GM21576 (cell line): ENCODE data around the gene MZT2A.
"Not testable (repeated sequence)": the region's sequence is repeated elsewhere in the genome, so short reads cannot be mapped to it uniquely, and the experiment has no call there.

Experiments
- ATAC-seq: cut with Tn5 transposase; IDR thresholded peaks from one replicate; pipeline ENCODE4 v1.9.1; 2021; ENCODE audit warnings: mild to moderate bottlenecking, moderate library complexity; ENCODE audit not compliant: unreplicated experiment

The MZT2A gene

DNA sequence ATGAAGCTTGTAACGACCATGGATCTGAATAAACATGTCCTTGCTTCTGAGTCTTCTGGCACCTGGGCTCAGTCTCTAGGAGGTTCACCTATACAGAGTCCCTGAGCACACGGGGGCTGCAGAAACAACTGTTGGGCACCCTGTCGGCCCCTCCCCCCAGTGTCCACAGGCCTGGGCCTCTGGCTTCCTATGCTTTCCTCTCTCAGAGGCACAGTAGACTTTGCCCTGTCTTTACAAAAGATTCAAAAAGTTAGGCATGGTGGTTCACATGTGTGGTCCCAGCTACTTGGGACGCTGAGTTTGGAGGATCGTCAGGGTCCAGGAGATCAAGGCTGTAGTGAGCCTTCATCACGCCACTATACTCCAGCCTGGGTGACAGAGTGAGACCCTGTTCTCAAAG, 29.3 kb upstream of the MZT2A start:
- ATAC-seq: not testable (repeated sequence)

GRCh38 chr2:131520526-131520925, 28.3 kb upstream of the MZT2A start:
- no peak for ATAC-seq

GRCh38 chr2:131519871-131520470, 27.8 kb upstream of the MZT2A start:
- not testable (repeated sequence) for ATAC-seq

DNA sequence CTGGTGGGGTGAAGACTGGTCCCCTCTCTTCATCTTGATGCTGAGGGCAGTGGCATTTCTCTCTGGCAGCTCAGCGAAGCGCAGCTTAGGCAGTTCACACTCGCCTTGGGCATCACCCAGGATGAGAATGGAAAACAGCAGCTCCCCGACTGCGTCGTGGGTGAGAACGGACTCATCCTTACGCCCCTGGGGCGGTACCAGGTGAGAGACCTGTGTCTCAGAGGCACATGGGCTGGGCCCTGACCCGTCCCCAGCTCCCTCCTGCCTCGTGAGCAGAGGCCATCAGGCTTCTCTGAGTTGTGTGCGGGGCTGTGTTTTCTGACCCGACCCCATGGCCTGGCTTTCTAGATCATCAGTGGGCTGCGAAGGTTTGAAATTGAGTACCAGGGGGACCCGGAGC, 27.3 kb upstream of the MZT2A start:
- ATAC-seq: no peak

- ATAC-seq: not testable (repeated sequence)
Observed at GRCh38 chr2:131518531-131518930, 26.3 kb upstream of the MZT2A start.

GRCh38 chr2:131517856-131518255, 25.7 kb upstream of the MZT2A start:
- ATAC-seq: not testable (repeated sequence)

- ATAC-seq: no peak
Observed at GRCh38 chr2:131517106-131517831, 25.1 kb upstream of the MZT2A start.

DNA sequence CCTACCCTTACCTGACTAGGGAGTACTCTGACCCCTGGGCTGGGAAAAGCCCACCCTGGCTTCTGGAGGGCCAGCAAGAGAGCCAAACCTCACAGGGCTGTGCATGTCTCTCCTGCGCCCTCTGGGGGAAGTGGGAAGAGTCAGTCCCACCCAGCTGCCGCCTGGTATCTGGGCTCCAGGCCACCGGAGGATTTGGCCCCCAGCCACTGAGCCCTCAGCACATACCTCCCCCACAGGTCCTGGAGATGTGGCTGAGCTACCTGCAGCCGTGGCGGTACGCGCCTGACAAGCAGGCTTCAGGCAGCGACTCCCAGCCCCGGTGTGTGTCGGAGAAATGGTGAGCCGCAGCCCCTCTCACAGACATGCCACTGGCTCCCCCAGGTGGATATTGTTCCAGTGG, 24.4 kb upstream of the MZT2A start:
- not testable (repeated sequence) for ATAC-seq

GRCh38 chr2:131516011-131516410, 23.8 kb upstream of the MZT2A start:
- ATAC-seq: no peak

- ATAC-seq: not testable (repeated sequence)
Observed at GRCh38 chr2:131515235-131515634, 23.0 kb upstream of the MZT2A start.

GRCh38 chr2:131514408-131515166, 22.4 kb upstream of the MZT2A start:
- ATAC-seq: peak; percentile 72

- ATAC-seq: not testable (repeated sequence)
Observed at GRCh38 chr2:131511969-131512870, 20.0 kb upstream of the MZT2A start.

DNA sequence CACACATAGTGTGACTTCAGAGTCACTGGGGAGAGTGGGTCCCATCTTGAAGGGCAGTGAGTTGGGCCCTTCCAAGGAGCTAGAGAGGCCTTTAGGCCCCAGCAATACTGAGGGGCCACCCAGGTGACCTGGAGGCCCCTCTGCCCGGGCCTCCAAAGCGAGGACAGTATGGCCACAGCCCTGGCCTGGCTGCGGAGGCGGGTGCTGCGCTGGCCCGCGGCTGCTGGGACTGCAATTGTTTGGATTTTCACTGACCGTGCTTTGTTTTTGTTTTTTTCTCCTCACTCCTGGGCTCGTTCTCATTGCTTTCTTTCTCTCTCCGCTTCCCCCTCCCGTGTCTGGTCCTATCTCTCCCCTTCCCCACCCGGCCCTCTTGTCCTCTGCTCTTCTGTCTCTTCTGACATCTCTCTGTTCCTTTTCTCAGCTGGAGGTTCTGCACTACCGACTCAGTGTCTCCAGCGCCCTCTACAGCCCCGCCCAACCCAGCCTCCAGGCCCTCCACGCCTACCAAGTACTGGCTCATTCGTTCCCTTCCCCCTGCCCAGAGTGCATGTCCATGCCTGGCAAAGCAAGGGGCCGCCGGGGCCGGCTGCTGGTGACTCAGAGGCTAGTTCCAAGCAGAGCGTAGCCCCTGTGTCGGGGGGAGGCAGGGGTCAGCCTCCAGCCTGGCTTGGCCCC, 19.2 kb upstream of the MZT2A start:
- ATAC-seq: not testable (repeated sequence)

DNA sequence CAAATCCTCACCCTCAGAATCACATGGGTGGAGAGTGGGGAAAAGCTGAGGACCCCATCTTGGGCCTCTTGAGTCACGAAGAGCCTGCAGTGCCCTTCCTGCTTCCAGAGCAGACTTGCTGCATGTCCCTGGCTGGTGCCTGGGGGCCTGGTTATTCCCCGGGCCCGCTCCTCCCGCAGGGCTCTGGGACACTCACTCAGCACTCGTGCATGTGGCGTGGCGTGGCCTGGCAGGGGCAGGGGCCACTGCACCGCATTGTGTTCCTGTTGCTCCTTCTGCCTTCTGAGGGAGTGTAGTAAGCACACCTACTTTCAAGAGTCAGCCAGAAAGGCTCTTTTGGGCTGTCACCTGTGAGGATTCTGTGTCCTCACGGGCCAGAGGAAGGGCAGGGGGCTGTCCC, 17.4 kb upstream of the MZT2A start:
- ATAC-seq: no peak

GRCh38 chr2:131504082-131504750, 12.0 kb upstream of the MZT2A start:
- ATAC-seq: not testable (repeated sequence)

DNA sequence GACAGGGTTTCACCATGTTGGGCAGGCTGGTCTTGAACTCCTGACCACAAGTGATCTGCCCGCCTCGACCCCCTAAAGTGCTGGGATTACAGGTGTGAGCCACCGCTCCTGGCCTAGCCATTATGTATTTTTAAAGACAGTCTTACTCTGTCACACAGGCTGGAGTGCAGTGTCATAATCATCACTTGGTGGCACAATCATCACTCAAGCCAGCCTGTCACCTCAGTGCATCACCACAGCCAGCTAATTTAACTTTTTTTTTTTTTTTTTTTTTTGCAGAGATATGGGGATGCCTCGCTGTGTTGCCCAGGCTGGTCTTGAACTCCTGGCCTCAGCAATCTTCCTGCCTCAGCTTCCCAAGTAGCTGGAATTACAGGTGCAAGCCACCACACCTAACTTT, 11.4 kb upstream of the MZT2A start:
- ATAC-seq: not testable (repeated sequence)

- ATAC-seq: peak; percentile 90
Observed at GRCh38 chr2:131498321-131498973, 6.2 kb upstream of the MZT2A start.

DNA sequence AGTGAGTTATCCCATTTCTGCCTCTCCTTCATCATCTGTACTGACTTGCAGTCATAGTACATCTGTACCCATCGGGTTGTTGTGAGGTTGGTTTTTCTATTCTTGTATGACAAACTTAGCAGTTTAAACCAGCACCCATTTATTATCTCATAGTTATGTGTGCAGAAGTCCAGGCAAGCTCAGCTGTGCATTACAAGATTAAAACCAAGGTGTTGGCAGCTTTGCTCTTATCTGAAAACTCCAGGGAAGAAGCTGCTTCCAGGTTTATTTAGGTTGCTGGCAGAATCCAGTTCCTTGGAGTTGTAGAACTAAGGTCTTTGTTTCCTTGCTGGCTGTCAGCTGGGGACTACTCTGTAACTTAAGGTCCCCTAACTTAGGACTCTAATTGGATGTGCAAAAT, 3.3 kb upstream of the MZT2A start:
- not testable (repeated sequence) for ATAC-seq
